ENCODE measurements around the gene SAMD9L. TPM values are rescaled to one million over a fixed set of nuclear protein-coding genes. Genes with fewer than 3 reads are reported as not detected.

The SAMD9L gene
- total RNA-seq, 1 experiment from 2014 or later, result 1.5 TPM

DNA sequence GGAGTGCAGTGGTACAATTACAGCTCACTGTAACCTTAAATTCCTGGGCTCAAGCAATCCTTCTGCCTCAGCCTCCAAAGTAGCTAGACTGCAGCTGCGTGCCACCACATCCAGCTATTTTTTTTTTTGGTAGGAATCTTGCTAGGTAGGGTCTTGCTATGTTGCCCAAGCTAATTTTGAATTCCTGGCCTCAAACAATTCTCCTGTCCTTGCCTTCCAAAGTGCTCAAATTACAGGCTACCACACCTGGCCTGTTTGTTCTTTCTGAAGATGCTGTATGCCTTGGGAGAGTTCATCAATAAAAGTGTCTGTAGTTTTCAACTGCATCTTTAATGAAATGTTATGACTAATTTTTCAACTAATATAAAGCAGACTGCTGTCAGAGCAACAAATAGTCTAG is 30.9 kb downstream of the SAMD9L start:
- Mint-ChIP-seq H3K9me3 (ENCODE audit: unreplicated experiment) (no peaks in the 10 kb centered on the region), H3K27ac (ENCODE audit: low read depth, unreplicated experiment) (peak overlapping the region; percentile 89), H3K4me1 (ENCODE audit: insufficient read depth, unreplicated experiment) (peaks cover 41% of the 10 kb centered on the region), H3K27me3 (ENCODE audit: insufficient read depth, unreplicated experiment) (no peaks in the 10 kb centered on the region), H3K36me3 (ENCODE audit: insufficient read depth, unreplicated experiment) (no peaks in the 10 kb centered on the region), H3K4me3 (ENCODE audit: unreplicated experiment) (peak overlapping the region; percentile 81)
- intact Hi-C loops (cut with micrococcal nuclease), result no loop called here
- ChIA-PET POLR2A (interaction anchor here (0.7 to 2.5 kb wide), 16 partner anchors 9 to 589 kb away, joined by 3 to 21 read pairs (median 4); partner anchors contain the start of genes PEX1, RBM48 and VPS50), CTCF (interaction anchor here (0.9 to 1.0 kb wide), 3 partner anchors 111 to 285 kb away, joined by 3 to 5 read pairs (median 3); no protein-coding TSS in a partner anchor)
- BruUV-seq (replicated peaks), result TSS peak; percentile 83
- TF ChIP-seq, protein P1, sequence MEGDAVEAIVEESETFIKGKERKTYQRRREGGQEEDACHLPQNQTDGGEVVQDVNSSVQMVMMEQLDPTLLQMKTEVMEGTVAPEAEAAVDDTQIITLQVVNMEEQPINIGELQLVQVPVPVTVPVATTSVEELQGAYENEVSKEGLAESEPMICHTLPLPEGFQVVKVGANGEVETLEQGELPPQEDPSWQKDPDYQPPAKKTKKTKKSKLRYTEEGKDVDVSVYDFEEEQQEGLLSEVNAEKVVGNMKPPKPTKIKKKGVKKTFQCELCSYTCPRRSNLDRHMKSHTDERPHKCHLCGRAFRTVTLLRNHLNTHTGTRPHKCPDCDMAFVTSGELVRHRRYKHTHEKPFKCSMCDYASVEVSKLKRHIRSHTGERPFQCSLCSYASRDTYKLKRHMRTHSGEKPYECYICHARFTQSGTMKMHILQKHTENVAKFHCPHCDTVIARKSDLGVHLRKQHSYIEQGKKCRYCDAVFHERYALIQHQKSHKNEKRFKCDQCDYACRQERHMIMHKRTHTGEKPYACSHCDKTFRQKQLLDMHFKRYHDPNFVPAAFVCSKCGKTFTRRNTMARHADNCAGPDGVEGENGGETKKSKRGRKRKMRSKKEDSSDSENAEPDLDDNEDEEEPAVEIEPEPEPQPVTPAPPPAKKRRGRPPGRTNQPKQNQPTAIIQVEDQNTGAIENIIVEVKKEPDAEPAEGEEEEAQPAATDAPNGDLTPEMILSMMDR (IDR thresholded peaks at IDR 0.05; ENCODE audit: unreplicated experiment), result no peak
- DNase-seq (ENCODE audit: unreplicated experiment), result peak; percentile 17

- peaks cover 41% of the 10 kb centered on the region for H3K4me1 Mint-ChIP-seq (ENCODE audit: insufficient read depth, unreplicated experiment)
- peaks cover 6% of the 10 kb centered on the region for H3K9me3 Mint-ChIP-seq (ENCODE audit: unreplicated experiment)
- peaks cover 7% of the 10 kb centered on the region for H3K36me3 Mint-ChIP-seq (ENCODE audit: insufficient read depth, unreplicated experiment)
- H3K27ac Mint-ChIP-seq (ENCODE audit: low read depth, unreplicated experiment), result peak overlapping the region; percentile 89
- BruUV-seq (replicated peaks), result no TSS peak
- TF ChIP-seq, protein P1 (IDR thresholded peaks at IDR 0.05; ENCODE audit: unreplicated experiment), result no peak
- peak; percentile 56 for DNase-seq (ENCODE audit: unreplicated experiment)
- POLR2A ChIA-PET, result no interaction called here
- CTCF ChIA-PET, result no interaction called here
- peak overlapping the region; percentile 81 for H3K4me3 Mint-ChIP-seq (ENCODE audit: unreplicated experiment)
- intact Hi-C loops (cut with micrococcal nuclease), result no loop called here
- H3K27me3 Mint-ChIP-seq (ENCODE audit: insufficient read depth, unreplicated experiment), result no peaks in the 10 kb centered on the region
These were observed 32.4 kb downstream of the SAMD9L start for GRCh38 chr7:93115796-93116195.

- no peaks in the 10 kb centered on the region for H3K27me3 Mint-ChIP-seq (ENCODE audit: insufficient read depth, unreplicated experiment)
- TF ChIP-seq, protein P1 (IDR thresholded peaks at IDR 0.05; ENCODE audit: unreplicated experiment), result no peak
- H3K4me3 Mint-ChIP-seq (ENCODE audit: unreplicated experiment), result no peak overlapping the region
- no peaks in the 10 kb centered on the region for H3K4me1 Mint-ChIP-seq (ENCODE audit: insufficient read depth, unreplicated experiment)
- peaks cover 20% of the 10 kb centered on the region for H3K9me3 Mint-ChIP-seq (ENCODE audit: unreplicated experiment)
- CTCF ChIA-PET, result no interaction called here
- POLR2A ChIA-PET, result interaction anchor here (1.0 kb wide), 1 partner anchor 9 kb away, joined by 3 read pairs; no protein-coding TSS in a partner anchor
- DNase-seq (ENCODE audit: unreplicated experiment), result no peak
- BruUV-seq (replicated peaks), result no TSS peak
- peaks cover 27% of the 10 kb centered on the region for H3K36me3 Mint-ChIP-seq (ENCODE audit: insufficient read depth, unreplicated experiment)
- intact Hi-C loops (cut with micrococcal nuclease), result no loop called here
- no peak overlapping the region for H3K27ac Mint-ChIP-seq (ENCODE audit: low read depth, unreplicated experiment)
These were observed 40.2 kb downstream of the SAMD9L start for GRCh38 chr7:93108003-93108402.

GRCh38 chr7:93097388-93097787 is 50.8 kb downstream of the SAMD9L start:
- Mint-ChIP-seq H3K27me3 (ENCODE audit: insufficient read depth, unreplicated experiment) (peaks cover 50% of the 10 kb centered on the region), H3K36me3 (ENCODE audit: insufficient read depth, unreplicated experiment) (peaks cover 9% of the 10 kb centered on the region), H3K4me3 (ENCODE audit: unreplicated experiment) (no peak overlapping the region), H3K4me1 (ENCODE audit: insufficient read depth, unreplicated experiment) (no peaks in the 10 kb centered on the region), H3K27ac (ENCODE audit: low read depth, unreplicated experiment) (no peak overlapping the region), H3K9me3 (ENCODE audit: unreplicated experiment) (peaks cover 17% of the 10 kb centered on the region)
- DNase-seq (ENCODE audit: unreplicated experiment), result no peak
- ChIA-PET POLR2A (interaction anchor here (1.4 kb wide), 1 partner anchor 18 kb away, joined by 5 read pairs; no protein-coding TSS in a partner anchor), CTCF (no interaction called here)
- TF ChIP-seq, protein P1 (IDR thresholded peaks at IDR 0.05; ENCODE audit: unreplicated experiment), result no peak
- no TSS peak for BruUV-seq (replicated peaks)
- intact Hi-C loops (cut with micrococcal nuclease), result loop anchor here (10.0 kb wide), 1 partner anchor 77 kb away; no protein-coding TSS in a partner anchor
